ENCODE results near the gene BHMT2.
A peak's percentile ranks its signal among the peaks of the same experiment; 100 is the strongest.

BHMT2 gene, protein sequence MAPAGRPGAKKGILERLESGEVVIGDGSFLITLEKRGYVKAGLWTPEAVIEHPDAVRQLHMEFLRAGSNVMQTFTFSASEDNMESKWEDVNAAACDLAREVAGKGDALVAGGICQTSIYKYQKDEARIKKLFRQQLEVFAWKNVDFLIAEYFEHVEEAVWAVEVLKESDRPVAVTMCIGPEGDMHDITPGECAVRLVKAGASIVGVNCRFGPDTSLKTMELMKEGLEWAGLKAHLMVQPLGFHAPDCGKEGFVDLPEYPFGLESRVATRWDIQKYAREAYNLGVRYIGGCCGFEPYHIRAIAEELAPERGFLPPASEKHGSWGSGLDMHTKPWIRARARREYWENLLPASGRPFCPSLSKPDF

DNA sequence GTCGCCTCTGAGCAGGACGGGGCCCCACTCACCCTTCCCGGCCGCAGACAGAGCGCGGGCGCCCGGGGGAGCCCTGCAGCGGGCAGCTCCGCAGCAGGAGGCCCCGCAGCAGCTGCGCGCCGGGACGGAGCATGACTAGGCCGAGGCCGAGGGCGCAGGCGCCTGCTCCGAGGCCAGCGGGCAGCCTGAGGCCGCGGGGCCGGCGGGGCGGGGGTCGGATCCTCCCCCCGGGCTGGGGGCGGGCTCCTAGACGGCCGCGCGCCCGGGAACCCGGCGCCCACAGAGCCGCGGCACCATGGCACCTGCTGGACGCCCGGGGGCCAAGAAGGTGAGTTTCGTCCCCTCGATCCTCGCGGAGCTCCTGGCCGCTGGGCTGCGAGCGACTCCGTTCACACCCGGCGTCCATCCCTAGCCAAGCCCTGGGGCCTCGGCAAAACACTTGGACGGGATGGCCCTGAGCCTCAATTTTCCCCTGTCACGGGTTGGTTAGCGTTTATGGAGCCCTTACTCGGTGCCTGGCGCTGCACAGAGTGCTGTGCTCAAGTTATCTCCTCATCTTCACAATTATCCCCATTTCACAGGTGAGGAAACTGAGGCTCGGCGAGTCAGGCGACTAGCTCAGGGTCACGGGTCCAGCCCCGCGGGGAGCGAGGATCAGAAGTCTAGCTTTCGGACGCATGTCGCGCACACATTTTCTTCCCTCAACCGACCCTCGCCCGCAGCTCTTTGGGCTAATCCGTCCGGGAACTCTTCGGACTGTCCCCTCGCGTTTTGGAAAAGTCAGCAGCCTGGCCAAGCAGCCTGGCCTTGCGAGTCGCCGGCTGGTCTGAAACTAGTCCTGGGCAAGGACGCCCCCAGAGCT, at the start of gene BHMT2, which contains the start of gene DMGDH:
Gene BHMT2, plus strand, starts transcription at position 280 of the 862 bp plus-strand sequence. Its CDS starts 16 bp downstream, at position 296.
Gene DMGDH, minus strand, starts transcription at position 187 of the 862 bp plus-strand sequence. Its CDS starts 54 bp downstream, at position 133.
- H4K20me1 ChIP-seq (ENCODE audit: control insufficient read depth, insufficient read depth, low read depth, low read length), result no peaks in the 10 kb centered on the region
- TF ChIP-seq EZH2phosphoT487 (IDR thresholded peaks at IDR 0.05; ENCODE audit: borderline replicate concordance, low read length), result no peak
- TF ChIP-seq, protein P1, sequence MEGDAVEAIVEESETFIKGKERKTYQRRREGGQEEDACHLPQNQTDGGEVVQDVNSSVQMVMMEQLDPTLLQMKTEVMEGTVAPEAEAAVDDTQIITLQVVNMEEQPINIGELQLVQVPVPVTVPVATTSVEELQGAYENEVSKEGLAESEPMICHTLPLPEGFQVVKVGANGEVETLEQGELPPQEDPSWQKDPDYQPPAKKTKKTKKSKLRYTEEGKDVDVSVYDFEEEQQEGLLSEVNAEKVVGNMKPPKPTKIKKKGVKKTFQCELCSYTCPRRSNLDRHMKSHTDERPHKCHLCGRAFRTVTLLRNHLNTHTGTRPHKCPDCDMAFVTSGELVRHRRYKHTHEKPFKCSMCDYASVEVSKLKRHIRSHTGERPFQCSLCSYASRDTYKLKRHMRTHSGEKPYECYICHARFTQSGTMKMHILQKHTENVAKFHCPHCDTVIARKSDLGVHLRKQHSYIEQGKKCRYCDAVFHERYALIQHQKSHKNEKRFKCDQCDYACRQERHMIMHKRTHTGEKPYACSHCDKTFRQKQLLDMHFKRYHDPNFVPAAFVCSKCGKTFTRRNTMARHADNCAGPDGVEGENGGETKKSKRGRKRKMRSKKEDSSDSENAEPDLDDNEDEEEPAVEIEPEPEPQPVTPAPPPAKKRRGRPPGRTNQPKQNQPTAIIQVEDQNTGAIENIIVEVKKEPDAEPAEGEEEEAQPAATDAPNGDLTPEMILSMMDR (IDR thresholded peaks at IDR 0.05; ENCODE audit: low read depth, low read length, poor library complexity, severe bottlenecking), result no peak
- H3F3A ChIP-seq (ENCODE audit: control insufficient read depth, insufficient read depth), result no peaks in the 10 kb centered on the region
- H3K9me3 ChIP-seq (ENCODE audit: control insufficient read depth, insufficient read depth, low read length), result no peaks in the 10 kb centered on the region
- no peak within 1 kb of the TSS for H3K4me3 ChIP-seq (ENCODE audit: low read length)
- no peaks in the 10 kb centered on the region for H3K27me3 ChIP-seq (ENCODE audit: control insufficient read depth, low read length)
- no peak within 1 kb of the TSS for H3K4me2 ChIP-seq (ENCODE audit: low read length)
- no peaks in the 10 kb centered on the region for H3K36me3 ChIP-seq (ENCODE audit: control insufficient read depth, low read length)
- H3K27ac ChIP-seq (ENCODE audit: low read depth, low read length), result no peak within 1 kb of the TSS
- H3K9me2 ChIP-seq (replicated peaks; ENCODE audit: control insufficient read depth, low read length), result no peaks in the 10 kb centered on the region
- no peaks in the 10 kb centered on the region for H3K79me2 ChIP-seq (ENCODE audit: control insufficient read depth, low read length)
- no peaks in the 10 kb centered on the region for H3K4me1 ChIP-seq (ENCODE audit: control insufficient read depth, low read length)

DNA sequence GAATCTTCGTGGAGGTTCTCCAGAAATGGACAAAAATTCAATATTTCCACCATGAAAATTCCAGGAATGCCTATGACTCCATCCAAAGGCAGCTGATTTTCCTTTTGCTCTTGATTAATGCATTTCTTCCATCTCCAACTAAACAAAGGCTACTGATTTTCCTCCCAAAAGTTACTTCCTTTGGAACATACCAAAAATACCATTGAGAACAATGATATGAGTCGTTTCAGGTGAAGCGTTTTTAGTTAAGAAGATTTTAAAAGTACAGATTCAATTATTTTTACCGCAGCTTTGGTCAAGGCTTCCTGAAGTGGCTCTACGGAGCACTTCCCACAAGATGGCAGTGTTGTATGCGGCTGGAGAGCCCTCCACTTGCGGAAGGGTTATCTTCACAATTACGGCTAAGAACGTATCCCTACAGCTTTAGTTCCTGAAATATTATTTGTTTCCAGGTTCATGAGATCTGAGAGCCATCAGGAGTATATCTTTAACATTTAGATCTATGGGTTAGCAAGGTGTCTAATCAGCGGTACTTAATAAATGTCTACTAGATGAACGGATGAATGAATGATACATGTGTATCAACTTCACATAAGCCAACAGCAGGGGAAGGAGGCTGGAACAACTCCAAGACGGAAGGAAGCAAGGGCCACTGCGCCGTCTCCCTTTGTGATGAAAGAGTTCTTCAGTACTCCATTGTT, 48.6 kb upstream of the BHMT2 start:
- Histone ChIP-seq H3F3A (ENCODE audit: control insufficient read depth, insufficient read depth) (no peaks in the 10 kb centered on the region), H3K27ac (ENCODE audit: low read depth, low read length) (no peak overlapping the region), H3K27me3 (ENCODE audit: control insufficient read depth, low read length) (peaks cover 32% of the 10 kb centered on the region), H3K9me2 (replicated peaks; ENCODE audit: control insufficient read depth, low read length) (no peaks in the 10 kb centered on the region), H3K4me3 (ENCODE audit: low read length) (no peak overlapping the region), H3K4me1 (ENCODE audit: control insufficient read depth, low read length) (0 out of 2 replicates have a peak, but pooled peaks cover 3% of the 10 kb centered on the region), H3K4me2 (ENCODE audit: low read length) (no peak overlapping the region), H3K9me3 (ENCODE audit: control insufficient read depth, insufficient read depth, low read length) (no peaks in the 10 kb centered on the region), H3K36me3 (ENCODE audit: control insufficient read depth, low read length) (no peaks in the 10 kb centered on the region), H3K79me2 (ENCODE audit: control insufficient read depth, low read length) (no peaks in the 10 kb centered on the region), H4K20me1 (ENCODE audit: control insufficient read depth, insufficient read depth, low read depth, low read length) (no peaks in the 10 kb centered on the region)
- TF ChIP-seq EZH2phosphoT487 (IDR thresholded peaks at IDR 0.05; ENCODE audit: borderline replicate concordance, low read length), result no peak
- TF ChIP-seq, protein P1 (IDR thresholded peaks at IDR 0.05; ENCODE audit: low read depth, low read length, poor library complexity, severe bottlenecking), result peak; percentile 71

DNA sequence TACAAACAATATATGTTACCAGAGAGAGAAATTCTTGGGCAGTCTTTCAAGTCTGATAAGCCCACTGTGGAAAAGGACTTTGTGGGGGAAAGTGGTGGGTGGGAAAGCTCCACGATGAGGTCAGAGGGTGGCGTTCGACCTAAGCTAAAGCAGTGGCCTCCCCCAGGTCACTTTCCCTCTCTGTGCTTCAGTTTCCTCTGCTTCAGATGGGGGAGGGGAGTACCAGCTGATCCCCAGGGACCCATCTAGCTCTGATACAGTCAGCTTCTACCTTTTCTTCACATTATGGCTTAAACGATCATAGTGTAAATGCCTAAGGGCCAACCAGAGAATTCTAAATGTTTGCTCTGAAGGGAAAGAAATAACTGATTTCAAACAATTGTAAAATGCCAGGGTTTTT, 47.8 kb upstream of the BHMT2 start:
- Histone ChIP-seq H3K27me3 (ENCODE audit: control insufficient read depth, low read length) (peaks cover 36% of the 10 kb centered on the region), H3K9me3 (ENCODE audit: control insufficient read depth, insufficient read depth, low read length) (no peaks in the 10 kb centered on the region), H3K4me3 (ENCODE audit: low read length) (no peak overlapping the region), H3K9me2 (replicated peaks; ENCODE audit: control insufficient read depth, low read length) (no peaks in the 10 kb centered on the region), H3K79me2 (ENCODE audit: control insufficient read depth, low read length) (no peaks in the 10 kb centered on the region), H3K4me2 (ENCODE audit: low read length) (no peak overlapping the region), H3K27ac (ENCODE audit: low read depth, low read length) (no peak overlapping the region), H3K36me3 (ENCODE audit: control insufficient read depth, low read length) (no peaks in the 10 kb centered on the region), H4K20me1 (ENCODE audit: control insufficient read depth, insufficient read depth, low read depth, low read length) (no peaks in the 10 kb centered on the region), H3K4me1 (ENCODE audit: control insufficient read depth, low read length) (0 out of 2 replicates have a peak, but pooled peaks cover 3% of the 10 kb centered on the region), H3F3A (ENCODE audit: control insufficient read depth, insufficient read depth) (no peaks in the 10 kb centered on the region)
- no peak for TF ChIP-seq EZH2phosphoT487 (IDR thresholded peaks at IDR 0.05; ENCODE audit: borderline replicate concordance, low read length)
- TF ChIP-seq, protein P1 (IDR thresholded peaks at IDR 0.05; ENCODE audit: low read depth, low read length, poor library complexity, severe bottlenecking), result no peak
